ENCODE data around the gene SLC35E2B. TPM values are rescaled to one million over a fixed set of nuclear protein-coding genes. Genes with fewer than 3 reads are reported as not detected.

SLC35E2B gene
- total RNA-seq, 1 donor from 2014 or later: 25.3 TPM

- intact Hi-C loops (cut with micrococcal nuclease): no loop called here
- ATAC-seq (no peak), DNase-seq (peak; percentile 49)
Measured at GRCh38 chr1:1629430-1630190, 63.0 kb downstream of the SLC35E2B start.

- no peak for ATAC-seq
- intact Hi-C loops (cut with micrococcal nuclease): no loop called here
- DNase-seq: no peak
Measured at GRCh38 chr1:1628754-1629429, 63.7 kb downstream of the SLC35E2B start.

GRCh38 chr1:1627829-1628753, 64.5 kb downstream of the SLC35E2B start:
- intact Hi-C loops (cut with micrococcal nuclease): no loop called here

GRCh38 chr1:1627261-1627828, 65.2 kb downstream of the SLC35E2B start:
- peak; percentile 29 for DNase-seq
- ATAC-seq: no peak
- intact Hi-C loops (cut with micrococcal nuclease): no loop called here

More at GRCh38 chr1:1627829-1628753, 64.5 kb downstream of the SLC35E2B start:
- ATAC-seq (no peak), DNase-seq (peak; percentile 37)

GRCh38 chr1:1626207-1627141, 66.1 kb downstream of the SLC35E2B start:
- no peak for ATAC-seq
- peak; percentile 36 for DNase-seq
- intact Hi-C loops (cut with micrococcal nuclease): no loop called here

GRCh38 chr1:1625824-1626206, 66.8 kb downstream of the SLC35E2B start:
- intact Hi-C loops (cut with micrococcal nuclease): no loop called here
- peak; percentile 4 for ATAC-seq
- DNase-seq: peak; percentile 26

GRCh38 chr1:1625404-1625775, 67.2 kb downstream of the SLC35E2B start:
- intact Hi-C loops (cut with micrococcal nuclease): no loop called here
- ATAC-seq (peak; percentile 0), DNase-seq (no peak)

- intact Hi-C loops (cut with micrococcal nuclease): no loop called here
- ATAC-seq (peak; percentile 67), DNase-seq (peak; percentile 87)
Measured at GRCh38 chr1:1624443-1625403, 67.9 kb downstream of the SLC35E2B start.

GRCh38 chr1:1623631-1624442, 68.8 kb downstream of the SLC35E2B start:
- no peak for ATAC-seq
- intact Hi-C loops (cut with micrococcal nuclease): no loop called here
- peak; percentile 31 for DNase-seq

GRCh38 chr1:1623181-1623630, 69.4 kb downstream of the SLC35E2B start:
- no peak for ATAC-seq
- peak; percentile 32 for DNase-seq
- intact Hi-C loops (cut with micrococcal nuclease): no loop called here

- intact Hi-C loops (cut with micrococcal nuclease): no loop called here
- ATAC-seq (no peak), DNase-seq (peak; percentile 20)
Measured at GRCh38 chr1:1622788-1623094, 69.9 kb downstream of the SLC35E2B start.

GRCh38 chr1:1622010-1622787, 70.4 kb downstream of the SLC35E2B start:
- no peak for ATAC-seq
- DNase-seq: peak; percentile 37

GRCh38 chr1:1621173-1622009, 71.2 kb downstream of the SLC35E2B start:
- DNase-seq (peak; percentile 29), ATAC-seq (no peak)
- intact Hi-C loops (cut with micrococcal nuclease): no loop called here

More at GRCh38 chr1:1622010-1622787, 70.4 kb downstream of the SLC35E2B start:
- intact Hi-C loops (cut with micrococcal nuclease): no loop called here

- DNase-seq (peak; percentile 39), ATAC-seq (no peak)
Measured at GRCh38 chr1:1620433-1621139, 72.0 kb downstream of the SLC35E2B start.

More at GRCh38 chr1:1620433-1621139, 72.0 kb downstream of the SLC35E2B start:
- intact Hi-C loops (cut with micrococcal nuclease): no loop called here

All from left ventricle myocardium superior (tissue), 1 donor.